ENCODE data around the gene CPSF3. TPM values are rescaled to one million over a fixed set of nuclear protein-coding genes. Genes with fewer than 3 reads are reported as not detected.
A peak's percentile ranks its signal among the peaks of the same experiment; 100 is the strongest.

Gene CPSF3
- total RNA-seq, 1 donor from 2014 or later, result 24.9 TPM

- peak within 1 kb of the TSS; percentile 73 for H3K4me3 Mint-ChIP-seq (ENCODE audit: unreplicated experiment)
- H3K27me3 Mint-ChIP-seq (ENCODE audit: low read depth), result no peaks in the 10 kb centered on the region
- H3K27ac Mint-ChIP-seq (ENCODE audit: unreplicated experiment), result peak within 1 kb of the TSS; percentile 79
- peak; percentile 26 for TF ChIP-seq CTCF (IDR thresholded peaks at IDR 0.05)
- peaks cover 19% of the 10 kb centered on the region for H3K36me3 Mint-ChIP-seq (ENCODE audit: low read depth)
- DNase-seq (ENCODE audit: low spot score), result no peak
- H3K9me3 Mint-ChIP-seq (ENCODE audit: low read depth), result no peaks in the 10 kb centered on the region
- peaks cover 44% of the 10 kb centered on the region for H3K4me1 Mint-ChIP-seq (ENCODE audit: low read depth)
Measured at GRCh38 chr2:9474361-9475057, 51.1 kb downstream of the CPSF3 start, which contains the start of gene IAH1. Gene IAH1, plus strand, starts transcription at chr2:9474551. Its CDS starts 16 bp downstream, at chr2:9474567.

GRCh38 chr2:9477914-9478313 is 54.5 kb downstream of the CPSF3 start:
- H3K27me3 Mint-ChIP-seq (ENCODE audit: low read depth), result no peaks in the 10 kb centered on the region
- peaks cover 56% of the 10 kb centered on the region for H3K4me1 Mint-ChIP-seq (ENCODE audit: low read depth)
- no peak overlapping the region for H3K4me3 Mint-ChIP-seq (ENCODE audit: unreplicated experiment)
- DNase-seq (ENCODE audit: low spot score), result no peak
- no peak for TF ChIP-seq CTCF (IDR thresholded peaks at IDR 0.05)
- H3K9me3 Mint-ChIP-seq (ENCODE audit: low read depth), result no peaks in the 10 kb centered on the region
- H3K36me3 Mint-ChIP-seq (ENCODE audit: low read depth), result peaks cover 23% of the 10 kb centered on the region
- no peak overlapping the region for H3K27ac Mint-ChIP-seq (ENCODE audit: unreplicated experiment)

GRCh38 chr2:9478526-9478925 is 55.1 kb downstream of the CPSF3 start:
- H3K36me3 Mint-ChIP-seq (ENCODE audit: low read depth), result peaks cover 23% of the 10 kb centered on the region
- H3K9me3 Mint-ChIP-seq (ENCODE audit: low read depth), result no peaks in the 10 kb centered on the region
- H3K4me1 Mint-ChIP-seq (ENCODE audit: low read depth), result peaks cover 53% of the 10 kb centered on the region
- peak overlapping the region; percentile 49 for H3K27ac Mint-ChIP-seq (ENCODE audit: unreplicated experiment)
- DNase-seq (ENCODE audit: low spot score), result no peak
- no peak for TF ChIP-seq CTCF (IDR thresholded peaks at IDR 0.05)
- no peaks in the 10 kb centered on the region for H3K27me3 Mint-ChIP-seq (ENCODE audit: low read depth)
- H3K4me3 Mint-ChIP-seq (ENCODE audit: unreplicated experiment), result no peak overlapping the region

- no peak overlapping the region for H3K4me3 Mint-ChIP-seq (ENCODE audit: unreplicated experiment)
- no peaks in the 10 kb centered on the region for H3K9me3 Mint-ChIP-seq (ENCODE audit: low read depth)
- H3K36me3 Mint-ChIP-seq (ENCODE audit: low read depth), result peaks cover 31% of the 10 kb centered on the region
- no peak for TF ChIP-seq CTCF (IDR thresholded peaks at IDR 0.05)
- no peak for DNase-seq (ENCODE audit: low spot score)
- no peaks in the 10 kb centered on the region for H3K27me3 Mint-ChIP-seq (ENCODE audit: low read depth)
- H3K4me1 Mint-ChIP-seq (ENCODE audit: low read depth), result peaks cover 51% of the 10 kb centered on the region
- no peak overlapping the region for H3K27ac Mint-ChIP-seq (ENCODE audit: unreplicated experiment)
Measured at GRCh38 chr2:9480157-9480556, 56.7 kb downstream of the CPSF3 start.

- H3K4me3 Mint-ChIP-seq (ENCODE audit: unreplicated experiment), result no peak overlapping the region
- peaks cover 40% of the 10 kb centered on the region for H3K36me3 Mint-ChIP-seq (ENCODE audit: low read depth)
- H3K9me3 Mint-ChIP-seq (ENCODE audit: low read depth), result no peaks in the 10 kb centered on the region
- DNase-seq (ENCODE audit: low spot score), result no peak
- peaks cover 25% of the 10 kb centered on the region for H3K4me1 Mint-ChIP-seq (ENCODE audit: low read depth)
- H3K27ac Mint-ChIP-seq (ENCODE audit: unreplicated experiment), result peak overlapping the region; percentile 61
- H3K27me3 Mint-ChIP-seq (ENCODE audit: low read depth), result no peaks in the 10 kb centered on the region
- TF ChIP-seq CTCF (IDR thresholded peaks at IDR 0.05), result no peak
Measured at GRCh38 chr2:9483107-9483506, 59.7 kb downstream of the CPSF3 start.

Measured in chondrocyte (in vitro differentiated cells).